Fibroblast of villous mesenchyme (primary cell): Measurements from ENCODE around the gene PITPNC1. TPM values are rescaled to one million over a fixed set of nuclear protein-coding genes. Genes with fewer than 3 reads are reported as not detected.

Experiments
- DNase-seq: peaks from one replicate; pipeline ENCODE4 v3.0.0-alpha.2; 2010; ENCODE audit warnings: low read depth
- H3K4me3 ChIP-seq: 2 replicates; pipeline ENCODE4 v1.5.1; 2011; ENCODE audit warnings: low read depth, mild to moderate bottlenecking, low read length
- small RNA-seq: library from RNA; depleted of rRNA; stranded (forward); fragments of <200 nt; gene quantifications from one replicate; pipeline ENCODE3, GENCODE V24; 2012
- total RNA-seq: library from RNA; depleted of rRNA; stranded (reverse); fragments of >200 nt; gene quantifications from 2 replicates; pipeline ENCODE4 v1.2.3, GENCODE V29; 2012
- TF ChIP-seq, protein P1 (sequence below): IDR thresholded peaks from 2 replicates; pipeline ENCODE4 v1.5.1; 2012; ENCODE audit warnings: low read depth, mild to moderate bottlenecking, low read length; ENCODE audit not compliant: insufficient read depth

The PITPNC1 gene
- total RNA-seq, 1 donor: 4.3 TPM

DNA sequence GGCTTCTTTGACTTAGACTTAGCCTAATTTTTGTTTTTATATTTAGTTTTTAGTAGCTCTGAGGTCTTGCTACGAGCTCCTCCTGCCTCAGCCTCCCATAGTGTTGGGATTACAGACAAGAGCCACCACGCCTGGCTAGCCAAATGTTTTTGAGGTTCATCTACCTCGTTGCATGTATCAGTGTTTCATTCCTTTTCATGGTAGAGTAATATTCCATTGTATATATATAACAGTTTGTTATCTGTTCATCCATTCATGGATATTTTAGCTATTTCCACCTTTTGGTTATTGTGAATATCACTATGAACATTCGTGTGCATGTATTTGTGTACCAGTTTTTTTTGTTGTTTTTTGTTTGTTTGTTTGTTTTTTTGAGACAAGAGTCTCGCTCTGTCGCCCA lies 352.8 kb downstream of the PITPNC1 start:
- no peak overlapping the region for H3K4me3 ChIP-seq
- TF ChIP-seq, protein P1, sequence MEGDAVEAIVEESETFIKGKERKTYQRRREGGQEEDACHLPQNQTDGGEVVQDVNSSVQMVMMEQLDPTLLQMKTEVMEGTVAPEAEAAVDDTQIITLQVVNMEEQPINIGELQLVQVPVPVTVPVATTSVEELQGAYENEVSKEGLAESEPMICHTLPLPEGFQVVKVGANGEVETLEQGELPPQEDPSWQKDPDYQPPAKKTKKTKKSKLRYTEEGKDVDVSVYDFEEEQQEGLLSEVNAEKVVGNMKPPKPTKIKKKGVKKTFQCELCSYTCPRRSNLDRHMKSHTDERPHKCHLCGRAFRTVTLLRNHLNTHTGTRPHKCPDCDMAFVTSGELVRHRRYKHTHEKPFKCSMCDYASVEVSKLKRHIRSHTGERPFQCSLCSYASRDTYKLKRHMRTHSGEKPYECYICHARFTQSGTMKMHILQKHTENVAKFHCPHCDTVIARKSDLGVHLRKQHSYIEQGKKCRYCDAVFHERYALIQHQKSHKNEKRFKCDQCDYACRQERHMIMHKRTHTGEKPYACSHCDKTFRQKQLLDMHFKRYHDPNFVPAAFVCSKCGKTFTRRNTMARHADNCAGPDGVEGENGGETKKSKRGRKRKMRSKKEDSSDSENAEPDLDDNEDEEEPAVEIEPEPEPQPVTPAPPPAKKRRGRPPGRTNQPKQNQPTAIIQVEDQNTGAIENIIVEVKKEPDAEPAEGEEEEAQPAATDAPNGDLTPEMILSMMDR: no peak
- DNase-seq: no peak

DNA sequence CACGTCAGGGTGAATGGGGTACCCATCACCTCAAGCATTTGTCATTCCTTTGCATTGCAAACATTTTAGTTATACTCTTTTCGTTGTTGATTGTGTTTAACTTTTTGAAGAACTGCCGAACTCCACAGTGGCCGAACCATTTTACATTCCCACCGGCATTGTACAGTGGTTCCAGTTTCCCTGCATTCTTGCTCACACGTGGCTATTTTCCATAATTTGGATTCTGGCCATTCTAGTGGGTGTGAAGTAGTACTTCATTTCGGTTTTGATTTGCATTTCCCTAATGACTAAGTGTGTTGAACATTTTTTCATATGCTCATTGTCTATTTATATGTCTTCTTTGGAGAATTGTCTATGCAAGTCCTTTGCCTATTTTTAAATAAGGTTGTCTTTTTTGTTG lies 353.6 kb downstream of the PITPNC1 start:
- DNase-seq: no peak
- no peak overlapping the region for H3K4me3 ChIP-seq
- TF ChIP-seq, protein P1: no peak

DNA sequence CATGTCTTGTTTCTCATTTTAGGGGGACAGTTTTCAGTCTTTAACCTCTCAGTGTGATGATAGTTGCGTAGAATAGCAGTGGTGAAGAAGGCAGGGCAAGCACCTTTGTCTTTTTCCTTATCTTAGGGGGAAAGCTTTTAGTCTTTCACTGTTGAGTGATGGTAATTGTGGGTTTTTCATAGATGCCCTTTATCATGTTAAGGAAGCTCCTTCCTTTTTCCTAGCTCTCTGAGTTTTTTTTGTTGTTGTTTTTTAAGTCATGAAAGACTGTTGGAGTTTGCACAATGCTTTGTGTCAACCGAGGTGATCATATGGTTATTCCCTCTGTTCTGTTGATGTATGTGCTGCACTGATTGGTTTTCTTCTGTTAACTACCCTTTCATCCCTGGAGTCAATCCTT lies 356.4 kb downstream of the PITPNC1 start:
- TF ChIP-seq, protein P1: no peak
- no peak overlapping the region for H3K4me3 ChIP-seq
- DNase-seq: no peak

DNA sequence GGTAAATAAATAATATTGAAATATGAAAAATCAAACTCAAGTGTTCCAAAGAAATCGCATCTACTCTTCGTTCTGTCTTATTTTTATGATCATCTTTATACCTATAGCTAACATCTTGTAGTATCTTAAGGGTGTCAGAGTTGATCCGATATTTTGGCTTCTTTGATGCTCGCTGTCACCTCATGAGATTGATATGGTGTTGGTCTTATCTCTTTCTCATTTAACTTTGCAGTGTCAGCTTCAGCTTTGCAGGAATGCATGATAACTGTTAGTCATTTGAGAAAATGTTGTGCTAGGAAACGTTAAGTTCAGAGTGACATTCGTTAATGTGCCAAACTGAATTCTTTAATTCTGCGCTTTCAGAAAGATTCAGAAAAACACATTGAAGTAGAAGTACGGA lies 360.1 kb downstream of the PITPNC1 start:
- TF ChIP-seq, protein P1: no peak
- H3K4me3 ChIP-seq: no peak overlapping the region
- no peak for DNase-seq

DNA sequence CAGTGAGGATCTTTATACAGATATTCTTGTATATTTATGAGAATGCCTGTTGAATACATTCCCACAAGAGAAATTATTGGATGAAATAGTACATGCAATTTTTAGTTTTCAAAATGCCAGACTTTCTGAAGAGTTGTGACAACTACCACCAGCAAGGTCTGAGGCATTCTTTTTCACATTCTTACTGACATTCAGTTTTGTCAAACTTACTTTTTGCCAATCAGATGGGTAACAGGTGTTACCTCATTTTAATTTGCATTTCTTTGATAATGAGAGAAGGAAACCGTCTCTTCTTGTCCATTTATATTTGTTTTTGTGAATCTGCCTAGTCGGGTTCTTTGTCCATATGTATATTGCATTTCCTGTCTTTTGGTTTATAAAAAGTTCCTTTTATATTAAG lies 364.9 kb downstream of the PITPNC1 start:
- no peak for DNase-seq
- no peak overlapping the region for H3K4me3 ChIP-seq
- TF ChIP-seq, protein P1: no peak

Small RNAs within 50 kb of the gene (small RNA-seq; reads per million reads assigned to genes)
- gene MIR548AA2 (not detected), gene MIR548D2 (not detected), gene RF00019 (not detected), gene RN7SL756P (not detected), gene SNORA38B (40.3 reads per million, percentile 95 among the genes with 10 or more reads in this experiment)

Other genes with a start within 250 kb of the PITPNC1 start
- gene HELZ, start 132.1 kb upstream of the PITPNC1 start, total RNA-seq: 53.1 and 89.8 TPM in 2 replicates
- gene PSMD12, start 10.7 kb upstream of the PITPNC1 start, total RNA-seq: 19.6 and 32.4 TPM in 2 replicates